Endothelial cell of umbilical vein (primary cell): Measurements from ENCODE around the gene SRBD1.

ENCODE experiments used
- CTCF ChIP-seq, 2 donors: IDR thresholded peaks; 1 replicate in 1 of 2; 2 replicates in 1 of 2; pipeline ENCODE4 v1.5.1; 2011; ENCODE audit warnings: low read length in 2 of 2, mild to moderate bottlenecking in 2 of 2, moderate library complexity in 2 of 2, control low read depth in 1 of 2, inconsistent platforms in 1 of 2, low read depth in 1 of 2; ENCODE audit not compliant: insufficient read depth in 1 of 2; ENCODE audit errors: extremely low read depth in 1 of 2
- EZH2 ChIP-seq: IDR thresholded peaks from 2 replicates; pipeline ENCODE4 v1.6.1; 2012; ENCODE audit warnings: borderline replicate concordance, low read depth, mild to moderate bottlenecking, moderate library complexity, low read length, inconsistent platforms; ENCODE audit not compliant: severe bottlenecking
- JUN ChIP-seq: IDR thresholded peaks from 2 replicates; pipeline ENCODE4 v1.6.1; 2011; ENCODE audit warnings: borderline replicate concordance, low read depth; ENCODE audit not compliant: insufficient read length, insufficient read depth
- POLR2A ChIP-seq: IDR thresholded peaks from 2 replicates; pipeline ENCODE4 v1.6.1; 2012; ENCODE audit warnings: low read depth, mild to moderate bottlenecking, control low read depth, low read length
- POLR2AphosphoS5 ChIP-seq: IDR thresholded peaks from 2 replicates; pipeline ENCODE4 v1.6.1; 2012; ENCODE audit warnings: low read depth, mild to moderate bottlenecking, control low read depth, low read length, moderate library complexity; ENCODE audit not compliant: insufficient read depth

- TF ChIP-seq POLR2A (no peak), POLR2AphosphoS5 (no peak), CTCF (IDR thresholded peaks at IDR 0.05; ENCODE audit: extremely low read depth in 1 of 2, insufficient read depth in 1 of 2, low read depth in 1 of 2, low read length in 2 of 2) (no peak), JUN (no peak), EZH2 (no peak)
Observed at GRCh38 chr2:45397292-45397691, 213.8 kb downstream of the SRBD1 start.
